ENCODE results near the gene HOXB9.

GRCh38 chr17:48636177-48637018 is 10.2 kb upstream of the HOXB9 start:
- TF ChIP-seq POLR2A (IDR thresholded peaks at IDR 0.05) (no peak), CTCF (IDR thresholded peaks at IDR 0.05) (peak in 1 of 4 experiments; percentile 48), POLR2AphosphoS5 (IDR thresholded peaks at IDR 0.05) (no peak)
